ENCODE data around the gene SCD5. TPM values are rescaled to one million over a fixed set of nuclear protein-coding genes. Genes with fewer than 3 reads are reported as not detected.

Gene SCD5
- total RNA-seq, 2 donors from 2014 or later, result 24.0 to 122 TPM

- no peaks in the 10 kb centered on the region for H3K9me3 ChIP-seq
- WGBS, result 40% methylated on average over 7 of the region's 7 CpGs
- DNase-seq (ENCODE audit: low spot score), result no peak
- H3K27ac ChIP-seq, result no peak overlapping the region
- intact Hi-C loops (cut with DNase I), result no loop called here
- TF ChIP-seq CTCF (IDR thresholded peaks at IDR 0.05) (no peak), POLR2AphosphoS5 (IDR thresholded peaks at IDR 0.05) (no peak), POLR2A (IDR thresholded peaks at IDR 0.05) (no peak)
- H3K4me3 ChIP-seq, result no peak overlapping the region
- no peaks in the 10 kb centered on the region for H3K4me1 ChIP-seq (replicated peaks)
- H3K36me3 ChIP-seq, result no peaks in the 10 kb centered on the region
- no peaks in the 10 kb centered on the region for H3K27me3 ChIP-seq (replicated peaks; ENCODE audit: insufficient read depth)
Observed at GRCh38 chr4:82789025-82789776, 9.4 kb downstream of the SCD5 start.

GRCh38 chr4:82787342-82787741 lies 11.3 kb downstream of the SCD5 start:
- H3K27me3 ChIP-seq (replicated peaks; ENCODE audit: insufficient read depth), result no peaks in the 10 kb centered on the region
- H3K4me1 ChIP-seq (replicated peaks), result no peaks in the 10 kb centered on the region
- H3K9me3 ChIP-seq, result no peaks in the 10 kb centered on the region
- intact Hi-C loops (cut with DNase I), result no loop called here
- DNase-seq (ENCODE audit: low spot score), result no peak
- no peak overlapping the region for H3K27ac ChIP-seq
- no peaks in the 10 kb centered on the region for H3K36me3 ChIP-seq
- no peak overlapping the region for H3K4me3 ChIP-seq
- WGBS, result 81% methylated on average over 4 of the region's 4 CpGs
- TF ChIP-seq POLR2A (IDR thresholded peaks at IDR 0.05) (no peak), CTCF (IDR thresholded peaks at IDR 0.05) (no peak)

- H3K27ac ChIP-seq, result no peak overlapping the region
- H3K9me3 ChIP-seq, result no peaks in the 10 kb centered on the region
- TF ChIP-seq POLR2AphosphoS5 (IDR thresholded peaks at IDR 0.05) (no peak), POLR2A (IDR thresholded peaks at IDR 0.05) (no peak), CTCF (IDR thresholded peaks at IDR 0.05) (no peak)
- no peak for DNase-seq (ENCODE audit: low spot score)
- H3K4me3 ChIP-seq, result no peak overlapping the region
- H3K27me3 ChIP-seq (replicated peaks; ENCODE audit: insufficient read depth), result no peaks in the 10 kb centered on the region
- intact Hi-C loops (cut with DNase I), result no loop called here
- no peaks in the 10 kb centered on the region for H3K36me3 ChIP-seq
- WGBS, result 44% methylated on average over 4 of the region's 4 CpGs
- H3K4me1 ChIP-seq (replicated peaks), result no peaks in the 10 kb centered on the region
Observed at GRCh38 chr4:82786828-82787227, 11.8 kb downstream of the SCD5 start.

- Histone ChIP-seq H3K27me3 (replicated peaks; ENCODE audit: insufficient read depth) (no peaks in the 10 kb centered on the region), H3K4me1 (replicated peaks) (no peaks in the 10 kb centered on the region), H3K36me3 (no peaks in the 10 kb centered on the region), H3K27ac (no peak overlapping the region), H3K9me3 (no peaks in the 10 kb centered on the region), H3K4me3 (no peak overlapping the region)
- intact Hi-C loops (cut with DNase I), result no loop called here
- WGBS, result 44% methylated on average over 5 of the region's 5 CpGs
- TF ChIP-seq CTCF (IDR thresholded peaks at IDR 0.05) (no peak), POLR2A (IDR thresholded peaks at IDR 0.05) (no peak)
- DNase-seq (ENCODE audit: low spot score), result no peak
Observed at GRCh38 chr4:82785611-82786400, 12.8 kb downstream of the SCD5 start.

Measured in prostate gland (tissue), 2 donors.